Suprapubic skin (tissue), 3 donors: Measurements from ENCODE around the gene MCEE.
"Not testable (repeated sequence)": the region's sequence is repeated elsewhere in the genome, so short reads cannot be mapped to it uniquely, and the experiment has no call there.

Source experiments
- CTCF ChIP-seq, 2 donors: fragments of 200-600 bp in 1 of 2; fragments of 450-650 bp in 1 of 2; sonication (generic) in 1 of 2; IDR thresholded peaks; one replicate each; pipeline ENCODE4 v1.5.1; 2016 to 2019; ENCODE audit warnings: antibody characterized with exemption in 2 of 2, mild to moderate bottlenecking in 1 of 2, moderate library complexity in 1 of 2
- POLR2AphosphoS5 ChIP-seq, 3 donors: sonication (generic); formaldehyde crosslinking; IDR thresholded peaks; one replicate each; pipeline ENCODE4 v1.6.1; 2017; ENCODE audit warnings: antibody characterized with exemption in 3 of 3

- not testable (repeated sequence) for TF ChIP-seq CTCF, POLR2AphosphoS5 (IDR thresholded peaks at IDR 0.05)
Observed at GRCh38 chr2:71083297-71083696, 46.7 kb downstream of the MCEE start.
